Esophagus muscularis mucosa (tissue), 4 donors: Measurements from ENCODE around the gene PARD3B. TPM values are rescaled to one million over a fixed set of nuclear protein-coding genes. Genes with fewer than 3 reads are reported as not detected.

ENCODE experiments used
- DNase-seq: peaks from one replicate; pipeline ENCODE4 v3.0.0-alpha.2; 2017; ENCODE audit errors: extremely low spot score
- H3K27ac ChIP-seq, 4 donors: fragments of 200-600 bp; sonication (generic); replicated peaks in 1 of 4; 1 replicate in 3 of 4; 2 replicates in 1 of 4; pipeline ENCODE4 v1.5.1; 2016 to 2019; ENCODE audit warnings: mild to moderate bottlenecking in 1 of 4
- H3K27me3 ChIP-seq, 4 donors: fragments of 200-600 bp; sonication (generic); one replicate each; pipeline versions ENCODE4 v1.5.1 to v1.6.0; 2016 to 2019
- H3K36me3 ChIP-seq, 4 donors: fragments of 200-600 bp; sonication (generic); one replicate each; pipeline ENCODE4 v1.5.1; 2016 to 2019
- H3K4me1 ChIP-seq, 4 donors: fragments of 200-600 bp; sonication (generic); one replicate each; pipeline ENCODE4 v1.5.1; 2016 to 2019
- H3K4me3 ChIP-seq, 4 donors: fragments of 200-600 bp; sonication (generic); 1 replicate in 2 of 4; 2 replicates in 2 of 4; pipeline ENCODE4 v1.5.1; 2016 to 2019; ENCODE audit warnings: mild to moderate bottlenecking in 4 of 4, moderate library complexity in 1 of 4
- H3K9me3 ChIP-seq, 4 donors: fragments of 200-600 bp; sonication (generic); 1 replicate in 3 of 4; 2 replicates in 1 of 4; pipeline ENCODE4 v1.5.1; 2016 to 2019
- CTCF ChIP-seq, 3 experiments: fragments of 200-600 bp in 2 of 3; fragments of 450-650 bp in 1 of 3; sonication (generic) in 2 of 3; IDR thresholded peaks; one replicate each; pipeline ENCODE4 v1.5.1; 2017 to 2019; ENCODE audit warnings: antibody characterized with exemption in 3 of 3, mild to moderate bottlenecking in 2 of 3, moderate library complexity in 1 of 3
- EP300 ChIP-seq: sonication (generic); formaldehyde crosslinking; IDR thresholded peaks from one replicate; pipeline ENCODE4 v1.6.1; 2017; ENCODE audit warnings: antibody characterized with exemption
- POLR2A ChIP-seq: fragments of 450-650 bp; IDR thresholded peaks from one replicate; pipeline ENCODE4 v1.6.1; 2017; ENCODE audit warnings: antibody characterized with exemption, moderate library complexity, mild to moderate bottlenecking, low read depth
- POLR2AphosphoS5 ChIP-seq, 2 donors: sonication (generic); formaldehyde crosslinking; IDR thresholded peaks; one replicate each; pipeline ENCODE4 v1.6.1; 2017; ENCODE audit warnings: antibody characterized with exemption in 2 of 2
- WGBS: methylation state at CpG from one replicate; pipeline ENCODE4 v1.1.5; 2018; 5-methylcytosine and 5-hydroxymethylcytosine counted together
- intact Hi-C: fragments of 100-400 bp; cut with DNase I; formaldehyde crosslinking; loops from one replicate; pipeline ENCODE4 v1.15.1; 2023
- total RNA-seq, 4 donors: library from RNA; depleted of rRNA; stranded (reverse); fragments of >200 nt; gene quantifications; one replicate each; pipeline versions ENCODE4 v1.1.0 to v1.2.1, GENCODE V29; 2016

Gene PARD3B
- total RNA-seq, 4 donors from 2014 or later, result 24.2 to 40.8 (median 32.5) TPM

DNA sequence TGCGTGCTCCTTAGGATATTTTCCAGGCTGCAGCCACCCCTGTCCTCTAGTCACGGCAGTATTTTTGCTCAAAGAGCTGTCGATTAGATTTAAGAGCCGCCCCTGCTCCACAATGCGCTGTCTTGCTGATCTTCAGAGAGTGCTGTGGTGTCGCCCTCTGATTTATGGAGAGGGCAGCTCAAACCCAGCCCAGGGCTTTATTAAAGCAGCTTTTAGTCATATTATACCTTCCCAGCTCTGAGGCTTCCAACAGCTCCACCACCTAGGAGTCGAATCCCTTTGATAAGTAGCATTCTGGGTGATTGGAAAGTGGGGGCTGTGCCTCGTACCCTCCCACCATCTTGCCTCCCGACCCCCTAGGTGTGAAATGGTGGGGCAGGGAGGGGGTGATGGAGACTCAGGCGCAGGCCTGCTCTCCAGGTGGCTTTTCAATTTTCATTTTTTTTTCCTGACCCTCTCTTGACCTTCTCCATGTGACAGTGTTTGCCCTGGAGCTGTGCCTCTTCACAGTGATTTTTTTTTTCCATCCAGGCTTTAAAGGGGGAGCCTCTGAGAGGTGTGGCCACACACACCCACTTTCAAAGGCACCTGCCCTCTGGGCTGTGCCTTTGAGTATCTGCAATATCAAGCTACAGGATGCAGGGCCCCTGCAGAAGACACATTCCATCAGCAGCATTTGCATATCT, 1084.0 kb downstream of the PARD3B start:
- Histone ChIP-seq H3K36me3 (no peaks in the 10 kb centered on the region), H3K9me3 (no peaks in the 10 kb centered on the region), H3K27me3 (no peaks in the 10 kb centered on the region), H3K4me1 (no peaks in the 10 kb centered on the region), H3K4me3 (no peak overlapping the region), H3K27ac (no peak overlapping the region)
- 82% methylated on average over 10 of the region's 10 CpGs for WGBS
- no peak for DNase-seq
- intact Hi-C loops, result no loop called here
- no peak for TF ChIP-seq CTCF (IDR thresholded peaks at IDR 0.05)
- no peak for TF ChIP-seq EP300
- TF ChIP-seq POLR2A, result no peak
- TF ChIP-seq POLR2AphosphoS5 (IDR thresholded peaks at IDR 0.05), result no peak

DNA sequence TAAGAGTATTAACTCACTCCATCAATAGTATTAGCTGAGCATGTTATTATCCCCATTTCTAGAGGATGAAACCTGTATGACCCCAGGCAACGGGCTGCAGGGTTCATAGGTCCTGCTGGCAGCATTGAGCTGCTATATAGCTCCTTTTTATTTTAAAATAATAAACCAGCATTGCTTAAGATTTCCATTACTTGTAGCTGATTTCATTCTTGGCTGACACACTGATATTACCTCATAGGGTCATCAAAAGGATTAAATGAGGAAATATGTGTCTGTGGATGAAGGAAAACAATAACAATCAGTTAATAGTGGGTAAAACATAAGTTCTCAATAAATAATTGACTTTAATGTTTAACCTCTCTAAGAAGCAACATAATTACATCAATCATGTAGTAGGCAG, 1088.7 kb downstream of the PARD3B start:
- Histone ChIP-seq H3K4me1 (peaks cover 0 to 4% (median 0%) of the 10 kb centered on the region in 4 donors), H3K36me3 (no peaks in the 10 kb centered on the region), H3K4me3 (no peak overlapping the region), H3K27me3 (no peaks in the 10 kb centered on the region), H3K27ac (no peak overlapping the region), H3K9me3 (no peaks in the 10 kb centered on the region)
- TF ChIP-seq CTCF (IDR thresholded peaks at IDR 0.05) (no peak), POLR2A (no peak), POLR2AphosphoS5 (IDR thresholded peaks at IDR 0.05) (no peak), EP300 (no peak)
- no peak for DNase-seq
- WGBS, result 56% methylated on average over 1 of the region's 1 CpG
- intact Hi-C loops, result no loop called here

GRCh38 chr2:205636549-205637319, 1091.5 kb downstream of the PARD3B start:
- no peak overlapping the region for H3K27ac ChIP-seq
- no peak for DNase-seq
- 75% methylated on average over 7 of the region's 7 CpGs for WGBS
- H3K4me3 ChIP-seq, result no peak overlapping the region
- peaks cover 0 to 4% (median 0%) of the 10 kb centered on the region in 4 donors for H3K4me1 ChIP-seq
- TF ChIP-seq CTCF (IDR thresholded peaks at IDR 0.05) (no peak), POLR2AphosphoS5 (IDR thresholded peaks at IDR 0.05) (no peak), EP300 (no peak), POLR2A (no peak)
- intact Hi-C loops, result no loop called here
- peaks cover 0 to 10% (median 0%) of the 10 kb centered on the region in 4 donors for H3K9me3 ChIP-seq
- H3K27me3 ChIP-seq, result no peaks in the 10 kb centered on the region
- H3K36me3 ChIP-seq, result no peaks in the 10 kb centered on the region

- Histone ChIP-seq H3K4me1 (peaks cover 0 to 4% (median 0%) of the 10 kb centered on the region in 4 donors), H3K27ac (no peak overlapping the region), H3K4me3 (no peak overlapping the region), H3K27me3 (no peaks in the 10 kb centered on the region), H3K9me3 (peaks cover 0 to 10% (median 0%) of the 10 kb centered on the region in 4 donors), H3K36me3 (no peaks in the 10 kb centered on the region)
- intact Hi-C loops, result no loop called here
- TF ChIP-seq EP300 (no peak), POLR2AphosphoS5 (IDR thresholded peaks at IDR 0.05) (no peak), POLR2A (no peak)
- DNase-seq, result no peak
Observed at GRCh38 chr2:205637320-205637602, 1092.0 kb downstream of the PARD3B start.

DNA sequence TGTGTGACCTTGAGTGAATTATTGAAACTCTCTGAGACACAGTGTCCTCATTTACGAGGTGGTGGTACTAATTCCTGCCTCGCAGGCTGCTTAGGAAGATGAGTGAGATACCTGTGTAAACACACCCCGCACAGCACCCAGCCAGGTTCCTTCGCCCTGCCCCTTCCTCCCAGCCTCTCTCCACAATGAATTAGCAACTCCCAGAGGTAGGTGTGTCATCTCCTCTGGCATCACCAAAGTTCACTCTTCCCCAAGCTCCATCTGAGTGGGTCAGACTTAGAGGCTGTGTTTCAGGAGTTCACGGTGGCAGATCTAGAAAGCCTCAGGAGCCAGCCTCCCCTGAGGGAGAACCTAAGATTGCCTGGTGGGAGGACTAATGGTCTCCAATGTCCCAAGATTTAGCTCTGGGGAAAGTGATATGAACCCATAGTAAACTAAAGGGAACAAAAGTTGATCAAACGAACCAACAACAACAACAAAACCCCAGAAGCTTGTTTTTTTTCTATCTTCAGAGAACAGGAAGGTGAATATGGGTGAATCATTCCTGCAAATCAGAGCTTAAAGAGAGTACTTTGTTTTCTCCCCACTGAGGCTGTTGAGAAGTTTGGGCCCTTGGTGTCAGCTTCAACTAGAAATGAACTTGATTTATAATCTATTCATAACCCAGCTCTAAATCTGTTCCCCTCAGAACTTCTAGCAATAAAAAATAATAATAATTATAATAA, 1092.7 kb downstream of the PARD3B start:
- H3K4me3 ChIP-seq, result no peak overlapping the region
- no peaks in the 10 kb centered on the region for H3K36me3 ChIP-seq
- intact Hi-C loops, result no loop called here
- no peak overlapping the region for H3K27ac ChIP-seq
- WGBS, result 86% methylated on average over 6 of the region's 6 CpGs
- peaks cover 0 to 10% (median 0%) of the 10 kb centered on the region in 4 donors for H3K9me3 ChIP-seq
- no peak for TF ChIP-seq POLR2AphosphoS5 (IDR thresholded peaks at IDR 0.05)
- TF ChIP-seq EP300, result no peak
- no peak for DNase-seq
- H3K27me3 ChIP-seq, result no peaks in the 10 kb centered on the region
- peaks cover 0 to 4% (median 0%) of the 10 kb centered on the region in 4 donors for H3K4me1 ChIP-seq
